ACHN (cell line): ENCODE data around the gene MTMR6.
A peak's percentile ranks its signal among the peaks of the same experiment; 100 is the strongest.

Experiments used
- DNase-seq: peaks from one replicate; pipeline ENCODE4 v3.0.0-alpha.2; 2015
- in situ Hi-C: cut with HindIII; loops from 2 replicates; pipeline ENCODE4 v1.10.0; 2017; ENCODE audit warnings: low sequenced_read_pairs, low pct_ligation_motif_present, low pct_unique_long_range_greater_than_20kb

MTMR6 gene

GRCh38 chr13:25281935-25282332, 5.4 kb downstream of the MTMR6 start:
- in situ Hi-C loops: no loop called here
- no peak for DNase-seq

DNA sequence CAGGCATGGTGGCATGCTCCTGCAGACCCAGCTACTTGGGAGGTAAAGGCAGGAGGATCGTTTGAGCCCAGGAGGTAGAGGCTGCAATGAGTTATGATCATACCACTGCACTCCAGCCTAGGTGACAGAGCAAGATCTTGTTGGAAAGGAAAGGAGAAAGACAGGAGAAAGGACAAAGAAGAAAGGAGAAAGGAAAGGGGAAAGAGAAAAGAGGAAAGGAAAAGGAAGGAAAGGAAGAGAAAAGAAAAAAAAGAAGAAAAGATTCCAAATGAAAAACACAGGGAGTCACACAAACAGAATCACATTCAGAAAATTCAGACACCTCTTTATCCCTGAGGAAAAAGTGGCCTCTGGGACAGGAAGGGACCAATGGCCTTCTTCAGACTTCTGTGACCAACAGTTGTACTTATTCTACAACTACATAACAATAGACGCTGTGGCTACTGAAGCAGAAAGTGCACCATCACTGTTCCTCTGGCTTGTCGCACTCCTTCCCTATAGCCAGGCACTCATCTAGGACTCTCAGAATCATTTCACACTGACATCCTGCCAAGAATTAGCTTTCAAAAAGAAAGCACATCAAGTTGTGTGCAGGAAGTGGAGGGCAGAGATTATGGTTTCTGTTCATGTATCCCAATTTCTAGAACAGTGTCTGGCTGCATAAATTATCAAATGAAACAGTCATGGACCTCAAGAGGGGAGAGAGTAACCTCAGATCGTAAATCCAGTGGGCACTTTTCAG, 5.9 kb downstream of the MTMR6 start:
- DNase-seq: no peak
- in situ Hi-C loops: no loop called here

DNA sequence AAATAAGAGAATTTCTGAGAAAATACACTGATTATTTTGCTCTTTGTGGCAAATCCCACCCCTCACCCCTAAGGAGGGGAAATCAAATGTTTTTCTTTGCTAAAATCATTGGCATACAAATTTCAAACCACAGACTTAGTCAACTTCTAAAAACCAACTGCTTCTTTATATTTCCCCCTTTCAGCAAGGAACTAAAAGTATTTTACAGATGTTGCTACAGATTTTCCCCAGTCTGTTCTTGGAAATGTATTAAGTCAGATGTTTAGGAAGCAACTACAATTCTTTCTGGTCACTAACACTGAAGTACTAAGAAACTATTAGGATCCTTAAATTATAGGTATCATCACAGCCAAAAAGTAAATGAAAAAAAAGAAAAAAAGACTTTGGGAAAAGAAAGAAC, 6.9 kb downstream of the MTMR6 start:
- in situ Hi-C loops: no loop called here
- DNase-seq: no peak

DNA sequence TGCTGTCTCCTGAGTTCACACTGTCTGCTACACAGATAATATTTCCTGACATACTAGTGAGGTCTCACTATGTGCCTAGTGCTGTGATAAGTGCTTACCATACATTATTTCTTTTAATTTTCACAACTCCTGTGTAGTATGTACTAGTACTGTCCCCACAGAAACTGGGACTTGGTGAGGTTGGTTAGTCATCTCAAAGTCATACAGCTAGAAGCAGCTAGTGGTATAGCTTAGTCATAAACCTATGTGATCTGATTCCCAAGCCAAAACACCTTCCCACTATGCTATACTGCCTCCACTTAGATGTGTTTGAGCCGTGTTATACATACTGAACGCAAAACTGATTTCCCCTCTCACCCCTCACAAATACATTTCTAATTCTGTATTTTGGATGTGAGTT, 10.5 kb downstream of the MTMR6 start:
- in situ Hi-C loops: no loop called here
- DNase-seq: no peak

GRCh38 chr13:25268561-25268960, 18.7 kb downstream of the MTMR6 start:
- DNase-seq: no peak
- in situ Hi-C loops: no loop called here

DNA sequence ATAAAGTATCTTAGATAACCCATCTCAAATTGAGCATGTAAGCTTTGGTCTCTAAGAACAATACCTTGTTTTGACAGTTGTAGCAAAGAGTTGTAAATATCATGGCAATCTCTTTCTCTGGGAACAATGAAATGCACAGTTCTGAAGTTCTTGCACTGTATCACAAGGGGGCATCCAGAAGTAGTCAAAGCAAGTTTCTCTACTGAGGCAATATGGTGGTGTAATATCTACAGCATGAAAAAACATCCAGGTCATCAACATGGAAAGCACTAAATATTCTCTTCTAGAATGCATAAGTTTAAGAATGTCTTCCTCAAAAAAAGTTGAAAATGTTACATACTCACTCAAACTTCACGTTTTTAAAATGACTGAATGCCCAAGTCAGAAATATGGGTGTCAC, 19.6 kb downstream of the MTMR6 start:
- peak; percentile 22 for DNase-seq
- in situ Hi-C loops: no loop called here

DNA sequence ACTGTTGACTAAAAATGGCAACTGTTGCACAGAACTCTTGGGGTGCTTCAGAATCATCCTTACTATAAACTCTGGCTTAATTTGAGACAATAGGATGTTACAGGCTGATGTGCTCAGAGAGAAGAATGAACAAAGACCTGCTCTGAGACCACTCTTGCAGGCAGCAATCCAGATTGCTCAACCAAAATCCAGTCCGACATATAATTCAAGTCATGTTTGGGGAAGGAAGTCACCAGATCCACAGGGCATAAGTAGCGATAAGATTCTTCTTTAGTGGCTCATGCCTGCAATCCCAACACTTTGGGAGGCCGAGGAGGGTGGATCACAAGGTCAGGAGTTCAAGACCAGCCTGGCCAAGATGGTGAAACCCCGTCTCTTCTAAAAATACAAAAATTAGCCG, 20.6 kb downstream of the MTMR6 start:
- DNase-seq: no peak
- in situ Hi-C loops: no loop called here

DNA sequence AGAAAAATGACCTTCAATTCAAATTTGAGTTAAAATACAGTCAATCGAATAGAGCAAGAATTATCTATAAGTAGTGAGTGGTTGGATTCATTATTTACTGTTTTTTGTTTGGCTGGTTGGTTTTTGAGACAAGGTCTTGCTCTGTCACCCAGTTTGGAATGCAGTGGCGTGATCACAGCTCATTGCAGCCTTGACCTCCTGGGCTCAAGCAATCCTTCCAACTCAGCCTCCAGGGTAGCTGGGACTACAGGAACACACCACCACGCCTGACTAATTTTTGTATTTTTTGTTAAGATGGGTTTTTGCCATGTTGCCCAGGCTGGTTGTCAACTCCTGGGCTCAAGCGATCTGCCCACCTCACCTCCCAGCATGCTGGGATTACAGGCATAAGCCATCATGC, 25.0 kb downstream of the MTMR6 start:
- in situ Hi-C loops: no loop called here
- DNase-seq: no peak

DNA sequence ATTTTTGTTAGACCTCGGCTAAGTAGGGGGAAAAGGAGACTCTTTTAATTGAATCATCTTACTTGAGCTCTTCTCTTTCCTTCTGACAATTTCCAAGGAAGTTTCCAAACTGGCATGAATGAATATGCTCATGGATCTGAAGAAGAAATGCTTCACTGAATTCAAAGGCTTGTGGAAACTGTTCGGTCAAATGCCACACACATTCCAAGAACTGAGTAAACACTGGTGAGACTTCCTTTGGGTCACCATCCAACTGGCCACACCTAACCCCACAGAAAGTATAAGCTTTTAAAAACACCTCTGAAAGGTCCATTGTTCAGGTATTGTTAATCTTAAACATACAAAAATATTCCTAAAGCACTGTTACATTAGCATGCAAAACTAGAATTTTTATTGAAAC, 33.6 kb downstream of the MTMR6 start:
- peak; percentile 71 for DNase-seq

DNA sequence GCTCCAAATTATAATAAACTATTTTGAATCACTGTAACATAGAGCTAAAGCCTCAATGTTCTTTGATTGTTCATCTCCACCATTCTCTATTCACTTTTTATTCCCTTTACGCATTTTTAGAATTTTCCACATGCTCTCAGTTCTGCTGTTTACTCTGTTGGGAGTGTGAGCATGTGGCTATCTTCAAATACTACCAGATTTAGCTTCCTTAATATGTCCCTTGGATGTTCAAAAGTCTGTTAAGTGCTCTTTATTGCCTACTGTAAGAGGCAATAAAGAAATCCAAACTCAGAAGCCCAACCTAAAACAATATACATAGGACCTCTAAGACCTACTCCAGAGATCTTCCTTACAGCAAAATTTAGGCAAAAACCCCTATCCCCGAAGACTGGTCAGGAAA, 34.5 kb downstream of the MTMR6 start:
- in situ Hi-C loops: no loop called here
- no peak for DNase-seq

More for the DNA sequence above, 33.6 kb downstream of the MTMR6 start:
- in situ Hi-C loops: no loop called here

DNA sequence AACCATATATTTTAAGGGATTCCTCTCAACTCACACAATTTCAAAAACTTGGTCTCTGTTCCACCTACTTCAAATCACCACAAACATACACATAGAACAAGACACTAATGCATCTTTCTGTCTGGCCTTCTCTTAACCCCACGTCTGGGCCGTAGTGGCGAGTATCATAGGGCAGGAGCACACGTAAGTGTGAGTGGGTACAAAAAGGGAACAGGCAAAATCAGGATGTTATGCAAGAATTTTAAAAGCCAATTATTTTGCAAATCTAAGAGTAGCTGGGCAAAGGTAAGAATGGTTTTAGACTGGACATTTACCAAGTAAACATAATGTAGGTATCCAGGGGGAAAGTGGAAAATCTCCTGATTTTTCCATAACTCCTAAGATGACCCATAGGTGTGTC, 35.1 kb downstream of the MTMR6 start:
- in situ Hi-C loops: no loop called here
- DNase-seq: no peak

- peak; percentile 57 for DNase-seq
Observed at GRCh38 chr13:25249001-25249543, 38.2 kb downstream of the MTMR6 start.

DNA sequence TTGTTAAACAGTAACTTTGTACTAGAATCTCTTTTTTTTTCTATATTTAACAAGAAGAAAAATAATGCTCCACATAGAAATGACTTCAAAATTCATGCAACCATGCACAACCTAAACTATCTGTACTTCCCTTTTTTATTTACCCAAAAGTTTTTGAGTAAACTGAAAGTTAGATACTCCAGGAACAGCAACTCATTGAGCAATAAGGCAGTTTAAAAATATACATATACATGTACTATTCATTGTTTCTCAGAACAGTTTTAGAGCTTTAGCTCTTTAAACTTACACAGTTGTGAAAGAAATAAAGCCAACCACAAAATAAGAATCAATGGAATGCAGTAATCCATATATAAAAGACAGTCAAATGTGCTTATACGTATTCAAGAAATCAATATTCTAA, 39.2 kb downstream of the MTMR6 start:
- DNase-seq: no peak
- in situ Hi-C loops: no loop called here

More at GRCh38 chr13:25249001-25249543, 38.2 kb downstream of the MTMR6 start:
- in situ Hi-C loops: no loop called here

- DNase-seq: peak; percentile 3
- in situ Hi-C loops: no loop called here
Observed at GRCh38 chr13:25247360-25247759, 39.9 kb downstream of the MTMR6 start.

- in situ Hi-C loops: no loop called here
- DNase-seq: no peak
Observed at GRCh38 chr13:25244123-25244522, 43.2 kb downstream of the MTMR6 start.

GRCh38 chr13:25242956-25243355, 44.3 kb downstream of the MTMR6 start:
- in situ Hi-C loops: no loop called here
- DNase-seq: no peak

DNA sequence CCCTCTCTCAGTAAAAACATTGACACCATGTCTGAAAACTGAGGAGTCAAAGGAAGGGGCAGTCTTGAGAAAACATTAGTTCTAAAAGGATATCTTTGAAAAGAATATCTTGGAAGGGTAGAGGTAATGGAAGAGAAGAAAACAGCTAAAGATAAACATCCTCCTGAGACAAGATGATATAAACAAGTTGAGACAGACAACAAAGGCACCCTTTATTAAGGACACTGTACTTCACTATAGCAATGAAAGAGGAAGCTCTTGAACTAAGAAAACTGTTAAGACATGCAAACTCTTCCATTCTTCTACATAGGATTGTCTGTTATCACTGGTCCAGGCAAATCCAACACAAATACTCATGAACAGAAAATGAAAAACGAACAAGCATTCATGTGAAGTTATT, 46.3 kb downstream of the MTMR6 start:
- in situ Hi-C loops: no loop called here
- no peak for DNase-seq

DNA sequence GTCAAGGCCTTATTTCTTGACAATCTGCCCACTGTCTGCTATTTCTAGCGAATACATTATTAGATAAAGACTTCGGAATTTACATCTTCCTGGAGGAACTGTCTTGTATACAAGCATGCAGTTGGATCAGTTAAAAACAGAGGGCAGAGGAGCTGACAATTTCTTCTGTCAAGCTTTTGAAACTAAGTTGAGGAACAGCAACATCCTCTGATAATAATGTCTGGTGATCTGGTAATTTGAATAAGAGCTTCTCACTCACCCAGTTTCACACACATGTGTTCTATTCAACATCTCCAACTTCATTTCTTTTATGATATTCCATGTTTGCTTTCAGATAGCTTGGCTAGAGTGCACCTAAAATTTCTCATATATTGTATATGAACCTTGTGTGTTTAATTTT, 50.2 kb downstream of the MTMR6 start:
- in situ Hi-C loops: no loop called here
- no peak for DNase-seq

DNA sequence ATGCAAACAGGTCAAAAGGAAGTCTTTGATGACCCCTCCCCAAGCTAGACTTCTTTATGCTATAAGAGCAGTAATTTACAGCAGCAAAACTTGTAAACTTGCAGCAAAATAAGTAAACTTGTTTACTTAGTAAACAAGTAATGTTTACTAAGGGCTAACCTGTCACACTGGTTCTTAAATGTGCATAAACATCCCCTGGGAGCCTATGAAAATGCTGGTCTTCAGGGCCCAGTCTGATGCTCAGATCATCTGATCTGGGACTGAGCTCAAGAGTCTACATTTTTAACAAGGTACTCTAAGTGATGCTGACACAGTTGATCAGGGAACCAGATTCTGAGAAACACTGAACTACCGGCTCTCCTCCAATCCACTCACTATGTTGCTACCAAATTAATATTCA, 53.4 kb downstream of the MTMR6 start:
- DNase-seq: no peak
- in situ Hi-C loops: no loop called here

- in situ Hi-C loops: no loop called here
- DNase-seq: peak; percentile 65
Observed at GRCh38 chr13:25232937-25233515, 54.3 kb downstream of the MTMR6 start.
